Tibial nerve (tissue), 4 donors: ENCODE data around the gene TPT1. TPM values are rescaled to one million over a fixed set of nuclear protein-coding genes. Genes with fewer than 3 reads are reported as not detected.
A peak's percentile ranks its signal among the peaks of the same experiment; 100 is the strongest.

ENCODE experiments used
- DNase-seq, 2 donors: peaks; one replicate each; pipeline ENCODE4 v3.0.0-alpha.2; 2019; ENCODE audit warnings: low spot score in 2 of 2
- H3K27ac ChIP-seq, 4 donors: fragments of 200-600 bp; sonication (generic) in 3 of 4; one replicate each; pipeline ENCODE4 v1.5.1; 2017 to 2019; ENCODE audit warnings: mild to moderate bottlenecking in 1 of 4
- H3K27me3 ChIP-seq, 2 donors: fragments of 200-600 bp; sonication (generic) in 1 of 2; one replicate each; pipeline versions ENCODE4 v1.5.1 to v1.6.0; 2017 to 2019
- H3K36me3 ChIP-seq, 3 donors: fragments of 200-600 bp; sonication (generic); one replicate each; pipeline ENCODE4 v1.5.1; 2018 to 2019
- H3K4me1 ChIP-seq, 4 donors: fragments of 200-600 bp; sonication (generic) in 3 of 4; one replicate each; pipeline ENCODE4 v1.5.1; 2017 to 2019
- H3K4me3 ChIP-seq, 4 donors: fragments of 200-600 bp; sonication (generic) in 3 of 4; one replicate each; pipeline ENCODE4 v1.5.1; 2017 to 2019; ENCODE audit warnings: mild to moderate bottlenecking in 1 of 4, moderate library complexity in 1 of 4
- H3K9me3 ChIP-seq, 4 donors: fragments of 200-600 bp; sonication (generic) in 3 of 4; one replicate each; pipeline ENCODE4 v1.5.1; 2017 to 2019
- EP300 ChIP-seq, 2 donors: sonication (generic); formaldehyde crosslinking; IDR thresholded peaks; one replicate each; pipeline ENCODE4 v1.6.1; 2017; ENCODE audit warnings: antibody characterized with exemption in 2 of 2, mild to moderate bottlenecking in 1 of 2
- POLR2A ChIP-seq, 2 donors: fragments of 450-650 bp; IDR thresholded peaks; one replicate each; pipeline ENCODE4 v1.6.1; 2017; ENCODE audit warnings: antibody characterized with exemption in 2 of 2, mild to moderate bottlenecking in 2 of 2, moderate library complexity in 2 of 2
- WGBS, 2 donors: methylation state at CpG; one replicate each; pipeline ENCODE4 v1.1.5; 2018; 5-methylcytosine and 5-hydroxymethylcytosine counted together
- total RNA-seq, 4 donors: library from RNA; depleted of rRNA; stranded (reverse); fragments of >200 nt; gene quantifications; one replicate each; pipeline ENCODE4 v1.1.0, GENCODE V29; 2016
- TF ChIP-seq, protein P1 (sequence below), 5 experiments: fragments of 200-600 bp in 3 of 5; fragments of 450-650 bp in 2 of 5; sonication (generic) in 3 of 5; IDR thresholded peaks; one replicate each; pipeline ENCODE4 v1.5.1; 2016 to 2019; ENCODE audit warnings: antibody characterized with exemption in 5 of 5, mild to moderate bottlenecking in 3 of 5, moderate library complexity in 2 of 5

Gene TPT1
- total RNA-seq, 4 donors from 2014 or later, result 1,952 to 3,130 (median 2,235) TPM

DNA sequence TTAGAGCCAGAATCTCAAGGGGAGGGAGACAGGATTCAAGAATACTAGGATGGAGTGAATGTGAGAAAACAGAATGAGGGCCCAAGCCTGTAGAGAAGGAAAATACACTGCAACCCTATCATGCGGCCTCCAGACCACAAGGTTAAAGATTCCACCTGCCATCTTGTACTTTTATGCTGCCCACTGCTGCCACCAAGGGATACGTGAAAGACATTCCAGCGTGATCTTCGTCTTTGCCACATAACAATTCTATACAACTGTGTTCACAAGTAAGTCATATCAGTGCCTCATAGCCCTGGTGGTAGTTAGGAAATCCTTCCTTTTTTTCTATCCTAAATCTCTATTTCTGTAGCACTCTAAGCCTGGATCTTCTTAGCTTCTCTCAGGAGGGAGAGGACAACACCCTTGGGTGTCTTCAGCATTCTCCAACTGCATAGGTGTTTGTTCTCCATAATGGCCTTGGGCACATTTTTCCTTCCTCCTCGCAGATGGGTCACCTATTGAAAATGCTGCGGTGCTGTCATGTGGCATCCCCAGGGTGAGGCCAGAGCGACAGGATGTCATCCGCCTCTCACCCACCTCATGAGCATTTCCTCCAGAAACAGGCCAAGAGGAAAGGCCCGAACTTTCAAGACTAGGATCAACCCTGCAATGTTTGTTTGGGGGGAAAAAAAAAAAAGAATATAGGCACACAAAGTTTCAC lies 13.6 kb downstream of the TPT1 start:
- no peaks in the 10 kb centered on the region for H3K36me3 ChIP-seq
- DNase-seq, result no peak
- H3K27ac ChIP-seq, result no peak overlapping the region
- TF ChIP-seq, protein P1, sequence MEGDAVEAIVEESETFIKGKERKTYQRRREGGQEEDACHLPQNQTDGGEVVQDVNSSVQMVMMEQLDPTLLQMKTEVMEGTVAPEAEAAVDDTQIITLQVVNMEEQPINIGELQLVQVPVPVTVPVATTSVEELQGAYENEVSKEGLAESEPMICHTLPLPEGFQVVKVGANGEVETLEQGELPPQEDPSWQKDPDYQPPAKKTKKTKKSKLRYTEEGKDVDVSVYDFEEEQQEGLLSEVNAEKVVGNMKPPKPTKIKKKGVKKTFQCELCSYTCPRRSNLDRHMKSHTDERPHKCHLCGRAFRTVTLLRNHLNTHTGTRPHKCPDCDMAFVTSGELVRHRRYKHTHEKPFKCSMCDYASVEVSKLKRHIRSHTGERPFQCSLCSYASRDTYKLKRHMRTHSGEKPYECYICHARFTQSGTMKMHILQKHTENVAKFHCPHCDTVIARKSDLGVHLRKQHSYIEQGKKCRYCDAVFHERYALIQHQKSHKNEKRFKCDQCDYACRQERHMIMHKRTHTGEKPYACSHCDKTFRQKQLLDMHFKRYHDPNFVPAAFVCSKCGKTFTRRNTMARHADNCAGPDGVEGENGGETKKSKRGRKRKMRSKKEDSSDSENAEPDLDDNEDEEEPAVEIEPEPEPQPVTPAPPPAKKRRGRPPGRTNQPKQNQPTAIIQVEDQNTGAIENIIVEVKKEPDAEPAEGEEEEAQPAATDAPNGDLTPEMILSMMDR (IDR thresholded peaks at IDR 0.05), result no peak
- TF ChIP-seq POLR2A (IDR thresholded peaks at IDR 0.05) (no peak), EP300 (IDR thresholded peaks at IDR 0.05) (no peak)
- H3K4me1 ChIP-seq, result peaks cover 0 to 52% (median 32%) of the 10 kb centered on the region in 4 donors
- no peaks in the 10 kb centered on the region for H3K27me3 ChIP-seq
- no peak overlapping the region for H3K4me3 ChIP-seq
- 79 to 91% methylated on average over 9 of the region's 9 CpGs for WGBS, 2 donors
- no peaks in the 10 kb centered on the region for H3K9me3 ChIP-seq

DNA sequence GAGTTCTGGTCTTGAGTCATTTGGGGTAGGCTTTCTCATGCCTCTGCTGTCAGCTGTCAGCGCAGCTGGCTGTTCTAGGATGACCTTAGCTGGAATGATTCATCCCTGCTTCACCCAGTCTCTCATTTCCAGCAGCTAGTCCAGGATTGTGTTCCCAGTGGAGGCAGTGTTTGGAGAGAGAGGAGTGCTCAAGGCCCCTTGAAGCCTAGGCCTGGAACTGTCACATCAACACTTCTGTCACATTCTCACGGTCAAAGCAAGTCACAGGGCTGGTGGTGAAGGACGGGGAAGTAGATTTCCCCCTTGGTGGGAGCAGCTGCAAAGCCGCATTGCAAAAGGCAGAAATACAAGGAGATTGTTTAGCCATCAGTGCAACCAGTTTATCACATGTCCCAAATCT lies 15.2 kb downstream of the TPT1 start:
- peak overlapping the region in 3 of 4 donors; percentile 10 to 80 (median 38) for H3K27ac ChIP-seq
- no peaks in the 10 kb centered on the region for H3K36me3 ChIP-seq
- H3K9me3 ChIP-seq, result no peaks in the 10 kb centered on the region
- no peak overlapping the region for H3K4me3 ChIP-seq
- WGBS, 2 donors, result 40 to 49% methylated on average over 4 of the region's 4 CpGs
- H3K27me3 ChIP-seq, result no peaks in the 10 kb centered on the region
- TF ChIP-seq EP300 (IDR thresholded peaks at IDR 0.05), result peak in 1 of 2 donors; percentile 44
- TF ChIP-seq, protein P1 (IDR thresholded peaks at IDR 0.05), result no peak
- peaks cover 0 to 39% (median 24%) of the 10 kb centered on the region in 4 donors for H3K4me1 ChIP-seq
- DNase-seq, result peak; percentile 26 to 31

DNA sequence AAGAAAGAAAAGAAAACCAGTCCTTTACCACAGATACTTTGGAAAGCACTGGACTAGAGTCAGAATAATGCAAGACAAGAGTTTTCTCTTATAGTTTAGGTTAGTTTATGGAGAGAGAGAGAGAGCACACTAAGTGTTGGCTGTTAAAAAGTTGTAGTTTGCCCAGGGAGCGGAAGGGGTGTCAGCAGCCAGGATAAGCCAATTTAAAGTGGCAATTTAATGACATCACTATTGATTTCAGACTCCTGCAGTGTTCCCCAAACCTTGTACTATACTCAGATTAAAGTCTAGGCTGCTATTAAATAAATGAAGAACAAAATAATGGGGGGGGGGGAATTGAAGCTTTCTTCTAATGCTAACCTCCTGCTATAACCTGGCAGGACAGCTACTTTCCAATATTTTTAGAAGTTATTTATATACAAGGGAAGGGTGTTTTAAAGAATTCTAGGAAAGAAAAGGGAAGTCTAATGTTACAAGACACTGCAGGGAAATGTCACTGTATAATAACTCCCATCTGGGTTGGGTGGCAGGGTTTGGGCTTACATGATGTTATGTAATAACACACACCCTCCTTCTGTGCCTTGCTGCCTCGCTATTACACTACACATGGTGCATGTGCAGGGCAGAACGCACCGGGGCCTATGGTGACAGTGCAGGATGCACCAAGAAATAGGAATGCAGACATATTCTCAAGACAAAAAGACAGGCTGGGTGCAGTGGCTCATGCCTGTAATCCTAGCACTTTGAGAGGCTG lies 19.9 kb downstream of the TPT1 start:
- WGBS, 2 donors, result 60 to 62% methylated on average over 4 of the region's 4 CpGs
- no peaks in the 10 kb centered on the region for H3K27me3 ChIP-seq
- H3K9me3 ChIP-seq, result no peaks in the 10 kb centered on the region
- TF ChIP-seq EP300 (IDR thresholded peaks at IDR 0.05) (no peak), POLR2A (IDR thresholded peaks at IDR 0.05) (no peak)
- TF ChIP-seq, protein P1 (IDR thresholded peaks at IDR 0.05), result no peak
- peaks cover 0 to 13% (median 9%) of the 10 kb centered on the region in 4 donors for H3K4me1 ChIP-seq
- DNase-seq, result no peak
- H3K36me3 ChIP-seq, result no peaks in the 10 kb centered on the region
- no peak overlapping the region for H3K4me3 ChIP-seq
- no peak overlapping the region for H3K27ac ChIP-seq

DNA sequence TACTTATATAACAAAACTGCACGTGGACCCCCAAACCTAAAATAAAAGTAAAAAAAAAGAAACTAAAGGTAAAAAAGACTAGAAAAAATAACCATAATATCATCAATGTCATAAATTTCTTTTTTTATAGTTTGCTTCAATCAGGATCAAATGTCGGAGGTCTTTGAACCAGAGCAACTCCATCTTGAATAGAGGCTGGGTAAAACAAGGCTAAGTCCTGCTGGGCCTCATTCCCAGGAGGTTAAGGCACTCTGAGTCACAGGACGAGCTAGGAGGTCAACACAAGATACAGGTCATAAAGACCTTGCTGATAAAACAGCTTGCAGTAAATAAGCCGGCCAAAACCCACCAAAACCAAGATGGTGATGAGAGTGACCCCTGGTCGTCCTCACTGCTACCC lies 24.0 kb downstream of the TPT1 start:
- DNase-seq, result no peak
- Histone ChIP-seq H3K4me3 (no peak overlapping the region), H3K36me3 (no peaks in the 10 kb centered on the region), H3K9me3 (no peaks in the 10 kb centered on the region), H3K4me1 (peaks cover 0 to 3% (median 0%) of the 10 kb centered on the region in 4 donors), H3K27me3 (no peaks in the 10 kb centered on the region), H3K27ac (no peak overlapping the region)
- 86% methylated on average over 5 of the region's 5 CpGs for WGBS, 2 donors
- TF ChIP-seq, protein P1 (IDR thresholded peaks at IDR 0.05), result no peak
- TF ChIP-seq POLR2A (IDR thresholded peaks at IDR 0.05), result no peak
- TF ChIP-seq EP300 (IDR thresholded peaks at IDR 0.05), result no peak

DNA sequence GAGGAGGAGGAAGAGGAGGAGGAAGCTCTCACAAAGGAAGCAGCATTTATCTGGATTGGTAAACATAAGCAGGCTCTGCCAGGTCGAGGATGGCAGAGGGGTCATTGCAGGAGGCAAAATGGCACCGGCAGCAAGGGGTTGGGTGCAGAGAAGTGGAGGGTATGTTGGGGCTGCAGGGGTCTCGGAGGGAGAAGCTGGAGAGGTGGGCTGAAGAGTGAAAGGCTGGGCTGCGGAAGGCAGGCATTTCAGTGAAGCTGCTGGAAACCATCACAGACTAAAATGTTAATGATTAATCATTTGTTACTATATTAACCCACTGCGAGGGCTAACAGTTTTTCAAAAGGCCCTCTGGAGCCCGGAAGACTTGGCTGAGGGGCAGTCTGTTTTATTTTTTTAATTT lies 24.6 kb downstream of the TPT1 start:
- DNase-seq, result no peak
- Histone ChIP-seq H3K36me3 (no peaks in the 10 kb centered on the region), H3K27me3 (no peaks in the 10 kb centered on the region), H3K27ac (no peak overlapping the region), H3K9me3 (no peaks in the 10 kb centered on the region), H3K4me3 (no peak overlapping the region), H3K4me1 (peaks cover 0 to 8% (median 2%) of the 10 kb centered on the region in 4 donors)
- 60 to 61% methylated on average over 6 of the region's 6 CpGs for WGBS, 2 donors
- TF ChIP-seq, protein P1 (IDR thresholded peaks at IDR 0.05), result no peak
- TF ChIP-seq EP300 (IDR thresholded peaks at IDR 0.05), result no peak
- no peak for TF ChIP-seq POLR2A (IDR thresholded peaks at IDR 0.05)
